ENCODE measurements around the gene RNF123.

- TF ChIP-seq SIN3A (IDR thresholded peaks at IDR 0.05; ENCODE audit: borderline replicate concordance, insufficient read depth, low read length) (no peak), TAF1 (IDR thresholded peaks at IDR 0.05; ENCODE audit: borderline replicate concordance, insufficient read depth, low read length) (no peak), POLR2AphosphoS5 (IDR thresholded peaks at IDR 0.05; ENCODE audit: low read depth, low read length) (no peak)
Measured at GRCh38 chr3:49718858-49719213, 29.5 kb downstream of the RNF123 start.

Data from PFSK-1 (cell line).